ENCODE measurements around the gene ZNF124. TPM values are rescaled to one million over a fixed set of nuclear protein-coding genes. Genes with fewer than 3 reads are reported as not detected.
"Not testable (repeated sequence)": the region's sequence is repeated elsewhere in the genome, so short reads cannot be mapped to it uniquely, and the experiment has no call there.

The ZNF124 gene
- total and polyA plus RNA-seq, 8 donors = 1.1 to 136 (median 17.5) TPM

GRCh38 chr1:247173431-247173830 is 1.6 kb upstream of the ZNF124 start:
- H3K4me3 ChIP-seq = no peak overlapping the region
- H3K36me3 ChIP-seq = no peaks in the 10 kb centered on the region
- intact Hi-C loops (cut with DNase I; ENCODE audit: low total_unique reads) = no loop called here
- H3K27ac ChIP-seq = no peak overlapping the region
- no peak for DNase-seq
- 64 to 82% (median 71%) methylated on average over 2 of the region's 2 CpGs for WGBS, 5 donors
- TF ChIP-seq POLR2AphosphoS5 (IDR thresholded peaks at IDR 0.05) (no peak), CTCF (IDR thresholded peaks at IDR 0.05) (no peak), EP300 (IDR thresholded peaks at IDR 0.05) (no peak), POLR2A (IDR thresholded peaks at IDR 0.05) (no peak)
- peaks cover 0 to 9% (median 2%) of the 10 kb centered on the region in 4 donors for H3K4me1 ChIP-seq
- H3K27me3 ChIP-seq = no peaks in the 10 kb centered on the region
- peaks cover 0 to 3% (median 0%) of the 10 kb centered on the region in 4 donors for H3K9me3 ChIP-seq

- Histone ChIP-seq H3K27me3 (no peaks in the 10 kb centered on the region), H3K4me3 (no peak overlapping the region), H3K9me3 (peaks cover 0 to 7% (median 0%) of the 10 kb centered on the region in 4 donors), H3K4me1 (peaks cover 0 to 9% (median 2%) of the 10 kb centered on the region in 4 donors), H3K27ac (no peak overlapping the region), H3K36me3 (no peaks in the 10 kb centered on the region)
- TF ChIP-seq POLR2AphosphoS5 (IDR thresholded peaks at IDR 0.05) (no peak), POLR2A (IDR thresholded peaks at IDR 0.05) (no peak), EP300 (IDR thresholded peaks at IDR 0.05) (no peak), CTCF (IDR thresholded peaks at IDR 0.05) (no peak)
- 74 to 90% (median 82%) methylated on average over 4 of the region's 4 CpGs for WGBS, 5 donors
- DNase-seq = peak in 1 of 2 donors; percentile 7
- intact Hi-C loops (cut with DNase I; ENCODE audit: low total_unique reads) = no loop called here
These were observed 1.2 kb upstream of the ZNF124 start for GRCh38 chr1:247172996-247173395.

GRCh38 chr1:247171443-247171842 is 377 bp downstream of the ZNF124 start:
- H3K4me3 ChIP-seq; H3K27ac ChIP-seq; H3K36me3 ChIP-seq; H3K9me3 ChIP-seq; H3K4me1 ChIP-seq; DNase-seq; intact Hi-C loops (cut with DNase I; ENCODE audit: low total_unique reads); H3K27me3 ChIP-seq: not testable (repeated sequence)
- WGBS, 5 donors = no CpG with 5 or more reads among the region's 46 CpGs

- WGBS, 5 donors = 91 to 97% (median 94%) methylated on average over 4 of the region's 4 CpGs
These were observed 6.1 kb downstream of the ZNF124 start for GRCh38 chr1:247165674-247166073.

More at GRCh38 chr1:247165674-247166073, 6.1 kb downstream of the ZNF124 start:
- TF ChIP-seq EP300 (IDR thresholded peaks at IDR 0.05) = no peak
- no peak for TF ChIP-seq POLR2A (IDR thresholded peaks at IDR 0.05)
- no peak for TF ChIP-seq POLR2AphosphoS5 (IDR thresholded peaks at IDR 0.05)
- TF ChIP-seq CTCF (IDR thresholded peaks at IDR 0.05) = no peak
- H3K4me3 ChIP-seq = no peak overlapping the region
- H3K27ac ChIP-seq = no peak overlapping the region
- intact Hi-C loops (cut with DNase I; ENCODE audit: low total_unique reads) = no loop called here
- H3K27me3 ChIP-seq = no peaks in the 10 kb centered on the region
- H3K4me1 ChIP-seq = no peaks in the 10 kb centered on the region
- H3K9me3 ChIP-seq = peaks cover 14 to 65% (median 44%) of the 10 kb centered on the region in 4 donors
- no peaks in the 10 kb centered on the region for H3K36me3 ChIP-seq
- no peak for DNase-seq
